Lower lobe of right lung (tissue), 2 donors: Measurements from ENCODE around the gene GAL3ST2. TPM values are rescaled to one million over a fixed set of nuclear protein-coding genes. Genes with fewer than 3 reads are reported as not detected.
"Not testable (repeated sequence)": the region's sequence is repeated elsewhere in the genome, so short reads cannot be mapped to it uniquely, and the experiment has no call there.

Source experiments
- ATAC-seq, 2 donors: fragments of 200-7000 bp; cut with Tn5 transposase; one replicate each; pipeline ENCODE4 v1.9.1; 2020 to 2022; ENCODE audit warnings: mild to moderate bottlenecking in 2 of 2, moderate library complexity in 2 of 2
- DNase-seq: peaks from one replicate; pipeline ENCODE4 v3.0.0-alpha.2; 2020
- H3K27ac ChIP-seq: fragments of 200-600 bp; one replicate; pipeline ENCODE4 v1.8.0; 2022
- H3K27me3 ChIP-seq: fragments of 200-600 bp; one replicate; pipeline ENCODE4 v1.8.0; 2022; ENCODE audit warnings: low read depth
- H3K36me3 ChIP-seq: fragments of 200-600 bp; one replicate; pipeline ENCODE4 v1.8.0; 2022; ENCODE audit warnings: mild to moderate bottlenecking
- H3K4me1 ChIP-seq: fragments of 200-600 bp; one replicate; pipeline ENCODE4 v1.8.0; 2022
- H3K4me3 ChIP-seq: fragments of 200-600 bp; one replicate; pipeline ENCODE4 v1.8.0; 2022; ENCODE audit warnings: mild to moderate bottlenecking
- H3K9me3 ChIP-seq: fragments of 200-600 bp; one replicate; pipeline ENCODE4 v1.8.0; 2022
- CTCF ChIP-seq: fragments of 200-600 bp; IDR thresholded peaks from one replicate; pipeline ENCODE4 v1.8.0; 2022; ENCODE audit warnings: antibody characterized with exemption, mild to moderate bottlenecking
- intact Hi-C: fragments of 100-400 bp; cut with DNase I; formaldehyde crosslinking; loops from one replicate; pipeline ENCODE4 v1.11.0; 2022
- total RNA-seq: library from RNA; stranded (reverse); fragmentation: NEBNext Ultra II Directional; extraction: Animal tissue kit (Norgen Biotek cat#: 25700); gene quantifications from one replicate; pipeline ENCODE4 v1.2.1, GENCODE V29; 2021
- donor health status: DM: no; HTN: yes; CAD: no; lungs with severe emphysema.

GAL3ST2 gene
- total RNA-seq, 1 donor from 2014 or later = not detected

GRCh38 chr2:241788135-241788534 lies 11.5 kb downstream of the GAL3ST2 start:
- H3K9me3 ChIP-seq = no peaks in the 10 kb centered on the region
- ATAC-seq = no peak
- no peak overlapping the region for H3K27ac ChIP-seq
- H3K36me3 ChIP-seq = no peaks in the 10 kb centered on the region
- no peak overlapping the region for H3K4me3 ChIP-seq
- intact Hi-C loops = no loop called here
- no peaks in the 10 kb centered on the region for H3K27me3 ChIP-seq
- TF ChIP-seq CTCF = no peak
- H3K4me1 ChIP-seq = no peaks in the 10 kb centered on the region
- no peak for DNase-seq

- TF ChIP-seq CTCF = no peak
- no peaks in the 10 kb centered on the region for H3K9me3 ChIP-seq
- H3K27me3 ChIP-seq = no peaks in the 10 kb centered on the region
- H3K27ac ChIP-seq = no peak overlapping the region
- no peak for DNase-seq
- H3K36me3 ChIP-seq = no peaks in the 10 kb centered on the region
- intact Hi-C loops = no loop called here
- no peak for ATAC-seq
- H3K4me3 ChIP-seq = no peak overlapping the region
- no peaks in the 10 kb centered on the region for H3K4me1 ChIP-seq
Measured at GRCh38 chr2:241788572-241788971, 11.9 kb downstream of the GAL3ST2 start.

GRCh38 chr2:241791385-241791784 lies 14.8 kb downstream of the GAL3ST2 start:
- H3K4me1 ChIP-seq, H3K27me3 ChIP-seq, H3K9me3 ChIP-seq, DNase-seq, ATAC-seq, H3K4me3 ChIP-seq, H3K27ac ChIP-seq, H3K36me3 ChIP-seq, intact Hi-C loops: not testable (repeated sequence)

GRCh38 chr2:241793385-241793784 lies 16.8 kb downstream of the GAL3ST2 start:
- no peak for ATAC-seq
- Histone ChIP-seq H3K27me3 (no peaks in the 10 kb centered on the region), H3K4me1 (no peaks in the 10 kb centered on the region), H3K4me3 (no peak overlapping the region), H3K36me3 (no peaks in the 10 kb centered on the region), H3K9me3 (no peaks in the 10 kb centered on the region), H3K27ac (no peak overlapping the region)
- no peak for TF ChIP-seq CTCF
- intact Hi-C loops = no loop called here
- no peak for DNase-seq

- Histone ChIP-seq H3K27ac (no peak overlapping the region), H3K4me1 (no peaks in the 10 kb centered on the region), H3K36me3 (no peaks in the 10 kb centered on the region), H3K4me3 (no peak overlapping the region), H3K27me3 (no peaks in the 10 kb centered on the region), H3K9me3 (no peaks in the 10 kb centered on the region)
- ATAC-seq (no peak), DNase-seq (peak; percentile 23)
- intact Hi-C loops = no loop called here
- TF ChIP-seq CTCF = no peak
Measured at GRCh38 chr2:241794250-241794823, 17.7 kb downstream of the GAL3ST2 start.

- no peak for DNase-seq
- Histone ChIP-seq H3K9me3 (no peaks in the 10 kb centered on the region), H3K27ac (no peak overlapping the region), H3K4me1 (no peaks in the 10 kb centered on the region), H3K4me3 (no peak overlapping the region), H3K36me3 (no peaks in the 10 kb centered on the region), H3K27me3 (peaks cover 4% of the 10 kb centered on the region)
- no peak for ATAC-seq
- intact Hi-C loops = no loop called here
- TF ChIP-seq CTCF = no peak
Measured at GRCh38 chr2:241795021-241795999, 18.7 kb downstream of the GAL3ST2 start.
